CD4-positive, CD25-positive, alpha-beta regulatory T cell (primary cell): Measurements from ENCODE around the gene PNRC2. TPM values are rescaled to one million over a fixed set of nuclear protein-coding genes. Genes with fewer than 3 reads are reported as not detected.

Source experiments
- ATAC-seq, 2 donors: fragments of 150-1000 bp; cut with Tn5 transposase; one replicate each; pipeline ENCODE4 v1.10.0; 2021; ENCODE audit warnings: low read depth in 2 of 2, moderate number of reproducible peaks in 2 of 2, moderate library complexity in 1 of 2
- DNase-seq, 3 donors: peaks; one replicate each; pipeline versions ENCODE4 v3.0.0 to v3.0.0-alpha.2; 2012 to 2022; ENCODE audit warnings: mixed read lengths in 1 of 3
- H3K27ac ChIP-seq: one replicate; pipeline ENCODE4 v1.7.0; 2013; ENCODE audit warnings: mild to moderate bottlenecking, low read length; ENCODE audit not compliant: insufficient read depth, poor library complexity, severe bottlenecking
- H3K27me3 ChIP-seq: one replicate; pipeline ENCODE4 v1.7.0; 2013; ENCODE audit warnings: low read length; ENCODE audit not compliant: control insufficient read depth, insufficient read depth
- H3K36me3 ChIP-seq: one replicate; pipeline ENCODE4 v1.7.0; 2013; ENCODE audit warnings: mild to moderate bottlenecking, low read length, moderate library complexity; ENCODE audit not compliant: control insufficient read depth, insufficient read depth
- H3K4me1 ChIP-seq: 2 replicates; pipeline ENCODE4 v1.7.0; 2013; ENCODE audit warnings: mild to moderate bottlenecking, low read length; ENCODE audit not compliant: insufficient read depth, control insufficient read depth, poor library complexity, severe bottlenecking
- H3K4me3 ChIP-seq: one replicate; pipeline ENCODE4 v1.7.0; 2013; ENCODE audit warnings: low read depth, mild to moderate bottlenecking, low read length, moderate library complexity
- H3K9me3 ChIP-seq, 2 experiments: 1 replicate in 1 of 2; 2 replicates in 1 of 2; pipeline ENCODE4 v1.7.0; 2013; ENCODE audit warnings: low read length in 2 of 2, mild to moderate bottlenecking in 1 of 2, moderate library complexity in 1 of 2; ENCODE audit not compliant: control insufficient read depth in 2 of 2
- H3K27ac Mint-ChIP-seq, 3 donors: one replicate each; pipeline ENCODE4 v1.8.0; 2020 to 2022; ENCODE audit warnings: mild to moderate bottlenecking in 3 of 3, mixed read lengths in 3 of 3, moderate library complexity in 2 of 3
- H3K27me3 Mint-ChIP-seq: one replicate; pipeline ENCODE4 v1.8.0; 2022; ENCODE audit warnings: mild to moderate bottlenecking, mixed read lengths
- H3K36me3 Mint-ChIP-seq: one replicate; pipeline ENCODE4 v1.8.0; 2020; ENCODE audit warnings: mixed read lengths
- H3K4me1 Mint-ChIP-seq, 4 donors: one replicate each; pipeline ENCODE4 v1.8.0; 2020 to 2022; ENCODE audit warnings: mixed read lengths in 4 of 4, mild to moderate bottlenecking in 1 of 4
- H3K4me3 Mint-ChIP-seq, 4 donors: one replicate each; pipeline ENCODE4 v1.8.0; 2020 to 2022; ENCODE audit warnings: mild to moderate bottlenecking in 4 of 4, mixed read lengths in 4 of 4, moderate library complexity in 3 of 4
- H3K9me3 Mint-ChIP-seq, 7 donors: one replicate each; pipeline ENCODE4 v1.8.0; 2020 to 2022; ENCODE audit warnings: mixed read lengths in 7 of 7, mild to moderate bottlenecking in 3 of 7, moderate library complexity in 2 of 7
- polyA plus RNA-seq, 4 donors: library from polyadenylated mRNA; unstranded; fragments of 300-500 nt; fragmentation: Illumina TruSeq; gene quantifications; one replicate each; pipeline ENCODE4 v1.2.3, GENCODE V29; 2021
- total RNA-seq: library from RNA; stranded (reverse); gene quantifications from one replicate; pipeline ENCODE4 v1.2.3, GENCODE V29; 2022

The PNRC2 gene
- total and polyA plus RNA-seq, 5 donors from 2014 or later = 123 to 149 (median 137) TPM

DNA sequence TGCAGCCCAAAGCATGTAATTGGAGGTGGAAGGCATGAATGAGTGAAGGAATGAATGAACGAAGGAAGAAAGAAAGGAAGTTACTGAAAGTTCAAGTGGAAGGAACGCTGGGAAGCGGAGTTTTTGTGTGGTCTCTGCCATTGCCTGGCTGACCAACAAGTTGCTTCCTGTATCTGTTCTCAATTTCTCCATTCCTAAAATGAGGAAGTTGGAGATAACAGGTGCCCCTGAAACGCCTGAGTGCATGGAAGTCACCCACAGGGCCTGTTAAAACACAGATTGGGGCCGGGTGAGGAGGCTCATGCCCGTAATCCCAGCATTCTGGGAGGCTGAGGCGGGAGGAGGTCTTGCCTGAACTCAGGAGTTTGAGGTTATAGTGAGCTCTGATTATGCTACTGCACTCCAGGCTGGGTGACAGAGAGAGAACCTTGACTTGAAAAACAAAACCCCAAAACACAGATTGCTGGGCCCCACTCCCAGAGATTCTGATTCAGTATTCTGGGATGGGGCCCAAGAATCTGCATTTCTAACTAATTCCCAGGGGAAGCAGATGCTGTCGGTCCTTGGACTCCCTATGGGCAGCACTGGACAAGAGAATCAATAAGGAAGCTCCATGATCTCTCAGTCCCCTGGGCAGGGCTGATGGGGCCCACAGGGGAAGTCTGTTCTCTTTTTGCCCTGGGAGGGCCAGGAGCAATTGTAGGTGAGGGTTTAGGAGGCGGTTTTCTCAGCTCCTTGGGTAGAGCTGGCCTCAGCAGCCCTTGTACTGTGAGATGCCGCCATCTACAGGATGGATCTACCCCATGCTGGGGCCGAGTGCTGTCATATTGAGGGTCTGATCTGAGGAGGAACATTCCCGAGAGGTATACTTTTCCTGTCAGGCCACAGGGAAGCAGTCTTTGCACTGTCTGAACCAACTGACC lies 43.2 kb upstream of the PNRC2 start:
- Histone ChIP-seq H3K27me3 (no peaks in the 10 kb centered on the region), H3K4me1 (peaks cover 13% of the 10 kb centered on the region), H3K27ac (no peak overlapping the region), H3K4me3 (no peak overlapping the region), H3K9me3 (no peaks in the 10 kb centered on the region), H3K36me3 (no peaks in the 10 kb centered on the region)
- peaks cover 0 to 35% (median 13%) of the 10 kb centered on the region in 4 donors for H3K4me1 Mint-ChIP-seq
- H3K27ac Mint-ChIP-seq = no peak overlapping the region
- peaks cover 5% of the 10 kb centered on the region for H3K27me3 Mint-ChIP-seq
- DNase-seq (peak; percentile 11 to 65 (median 43)), ATAC-seq (peak; percentile 70 to 74)
- no peak overlapping the region for H3K4me3 Mint-ChIP-seq
- H3K36me3 Mint-ChIP-seq = no peaks in the 10 kb centered on the region
- H3K9me3 Mint-ChIP-seq = no peaks in the 10 kb centered on the region

DNA sequence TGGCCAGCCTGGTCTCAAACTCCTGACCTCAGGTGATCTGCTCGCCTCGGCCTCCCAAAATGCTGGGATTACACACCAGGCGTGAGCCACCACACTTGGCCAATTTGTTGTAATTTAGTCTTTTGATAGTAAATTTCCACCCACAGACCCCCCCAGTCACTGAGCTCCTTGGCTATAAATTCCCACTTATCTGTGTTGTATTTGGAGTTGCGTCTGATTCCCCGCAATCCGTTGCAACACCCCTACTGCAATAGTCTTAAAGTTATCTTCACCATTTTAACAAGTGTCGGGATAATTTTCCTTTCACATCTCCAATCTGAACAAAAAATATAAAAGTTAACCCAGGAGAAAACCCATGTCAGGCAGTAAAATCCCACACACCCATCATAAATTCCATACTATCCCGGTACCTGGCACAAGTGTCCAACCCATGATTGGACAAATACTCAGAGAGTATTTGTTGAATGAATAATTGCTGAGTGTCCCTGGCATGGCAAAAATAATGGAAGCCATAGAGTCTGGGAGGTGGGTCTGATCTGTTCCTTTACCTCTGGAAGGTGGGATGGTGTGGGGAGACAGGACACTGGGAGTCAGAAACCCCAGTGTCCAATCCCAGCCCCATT lies 37.2 kb upstream of the PNRC2 start:
- Histone ChIP-seq H3K4me3 (no peak overlapping the region), H3K27ac (no peak overlapping the region), H3K4me1 (peaks cover 3% of the 10 kb centered on the region), H3K9me3 (no peaks in the 10 kb centered on the region), H3K36me3 (no peaks in the 10 kb centered on the region), H3K27me3 (peaks cover under 1% of the 10 kb centered on the region)
- Mint-ChIP-seq H3K4me1 (peaks cover 0 to 7% (median 3%) of the 10 kb centered on the region in 4 donors), H3K27me3 (peaks cover 5% of the 10 kb centered on the region), H3K4me3 (no peak overlapping the region), H3K36me3 (no peaks in the 10 kb centered on the region), H3K9me3 (peaks cover 0 to under 1% (median 0%) of the 10 kb centered on the region in 7 donors), H3K27ac (no peak overlapping the region)
- no peak for DNase-seq
- no peak for ATAC-seq

DNA sequence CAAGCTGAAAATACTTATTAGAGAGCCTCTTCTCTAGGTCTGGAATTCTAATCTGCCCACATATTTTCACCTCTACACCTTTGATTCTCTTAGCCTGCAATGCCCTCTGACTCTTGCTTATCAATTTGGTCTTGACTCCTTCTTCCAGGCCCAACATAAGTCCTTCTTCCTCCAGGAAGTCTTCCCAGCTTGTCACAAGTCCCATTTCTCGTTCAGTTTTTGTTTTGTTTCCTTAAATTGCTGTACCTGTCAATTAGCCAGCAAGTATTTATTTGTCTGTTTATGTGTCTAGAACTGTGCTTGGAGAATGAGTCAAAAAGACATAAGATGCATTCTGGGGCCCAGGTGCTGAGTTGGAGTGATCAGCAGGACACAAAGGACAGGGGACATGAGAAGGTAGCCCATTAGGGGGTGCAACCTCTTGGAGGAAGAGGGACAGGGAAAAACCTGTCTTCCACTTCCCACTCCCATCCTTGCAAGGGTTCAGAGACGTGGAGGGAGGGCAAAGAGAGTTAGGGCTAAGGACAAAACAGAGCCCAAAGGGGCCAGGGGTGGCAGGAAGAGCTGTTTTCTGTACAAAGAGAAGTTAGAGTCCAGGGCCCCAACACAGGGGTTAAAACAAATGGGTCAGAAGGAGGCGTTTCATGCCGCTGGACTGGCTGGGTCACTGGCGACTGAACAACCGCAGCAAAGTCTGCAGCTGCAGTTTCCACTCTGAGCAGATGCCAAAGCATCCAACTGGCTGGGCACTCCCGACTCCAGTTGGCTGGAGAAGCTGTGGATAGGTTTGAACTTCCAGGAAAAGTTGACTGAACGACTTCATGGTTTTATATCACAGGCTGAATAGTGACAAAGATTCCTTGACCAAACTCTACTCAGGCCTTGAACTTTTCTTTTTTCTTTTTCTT lies 35.8 kb upstream of the PNRC2 start:
- Mint-ChIP-seq H3K27me3 (peaks cover 5% of the 10 kb centered on the region), H3K4me3 (no peak overlapping the region), H3K36me3 (no peaks in the 10 kb centered on the region), H3K4me1 (peaks cover 0 to 7% (median 3%) of the 10 kb centered on the region in 4 donors), H3K9me3 (peaks cover 0 to 4% (median 0%) of the 10 kb centered on the region in 7 donors), H3K27ac (no peak overlapping the region)
- H3K4me1 ChIP-seq = peaks cover 3% of the 10 kb centered on the region
- no peak overlapping the region for H3K4me3 ChIP-seq
- H3K9me3 ChIP-seq = no peaks in the 10 kb centered on the region
- H3K27me3 ChIP-seq = peaks cover 2% of the 10 kb centered on the region
- ATAC-seq = no peak
- no peak overlapping the region for H3K27ac ChIP-seq
- no peaks in the 10 kb centered on the region for H3K36me3 ChIP-seq
- no peak for DNase-seq

DNA sequence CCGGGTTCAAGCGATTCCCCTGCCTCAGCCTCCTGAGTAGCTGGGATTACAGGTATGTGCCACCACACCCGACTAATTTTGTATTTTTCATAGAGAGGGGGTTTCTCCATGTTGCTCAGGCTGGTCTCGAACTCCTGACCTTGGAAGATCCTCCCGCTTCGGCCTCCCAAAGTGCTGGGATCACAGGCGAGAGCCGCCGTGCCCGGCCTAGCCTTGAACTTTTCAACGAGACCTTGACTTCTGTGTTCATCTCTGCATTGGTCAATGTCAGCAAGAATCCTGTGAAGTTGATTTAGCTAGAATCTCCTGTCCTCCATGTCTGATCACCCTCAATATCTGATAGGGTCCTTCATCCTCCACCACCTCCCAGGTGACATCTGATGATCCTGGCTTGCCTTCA lies 35.0 kb upstream of the PNRC2 start:
- Mint-ChIP-seq H3K27me3 (peaks cover 5% of the 10 kb centered on the region), H3K27ac (no peak overlapping the region), H3K4me3 (no peak overlapping the region), H3K9me3 (peaks cover 0 to 4% (median 0%) of the 10 kb centered on the region in 7 donors), H3K4me1 (peaks cover 0 to 7% (median 4%) of the 10 kb centered on the region in 4 donors), H3K36me3 (no peaks in the 10 kb centered on the region)
- Histone ChIP-seq H3K27ac (no peak overlapping the region), H3K36me3 (no peaks in the 10 kb centered on the region), H3K4me3 (no peak overlapping the region), H3K4me1 (peaks cover 3% of the 10 kb centered on the region), H3K9me3 (no peaks in the 10 kb centered on the region), H3K27me3 (peaks cover 4% of the 10 kb centered on the region)
- ATAC-seq = no peak
- no peak for DNase-seq

DNA sequence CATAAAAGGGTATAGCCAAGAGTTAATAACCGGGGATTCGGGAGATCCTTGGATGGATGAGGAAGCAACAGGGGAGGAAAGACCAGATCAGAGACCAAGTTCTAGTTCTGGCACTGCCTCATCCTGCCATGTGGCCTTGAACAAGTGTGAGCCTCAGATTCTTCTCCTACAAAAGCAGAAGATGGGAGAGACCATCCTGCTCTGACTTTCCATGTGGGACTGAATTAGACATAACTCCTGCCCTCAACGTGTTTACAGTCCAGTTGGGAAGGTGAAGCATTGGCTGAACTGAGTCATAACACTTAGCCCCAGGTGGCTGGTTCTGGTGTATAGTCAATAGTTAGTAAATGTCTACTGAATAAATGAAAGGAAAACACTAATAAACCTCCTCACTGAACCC lies 34.3 kb upstream of the PNRC2 start:
- H3K9me3 ChIP-seq = no peaks in the 10 kb centered on the region
- no peak for DNase-seq
- no peak for ATAC-seq
- H3K4me1 Mint-ChIP-seq = peaks cover 0 to 2% (median under 1%) of the 10 kb centered on the region in 4 donors
- H3K36me3 ChIP-seq = no peaks in the 10 kb centered on the region
- no peaks in the 10 kb centered on the region for H3K36me3 Mint-ChIP-seq
- H3K4me3 Mint-ChIP-seq = no peak overlapping the region
- peaks cover 8% of the 10 kb centered on the region for H3K27me3 Mint-ChIP-seq
- H3K27me3 ChIP-seq = peaks cover 4% of the 10 kb centered on the region
- H3K4me1 ChIP-seq = no peaks in the 10 kb centered on the region
- no peak overlapping the region for H3K27ac ChIP-seq
- no peak overlapping the region for H3K27ac Mint-ChIP-seq
- H3K9me3 Mint-ChIP-seq = peaks cover 0 to 4% (median 0%) of the 10 kb centered on the region in 7 donors
- no peak overlapping the region for H3K4me3 ChIP-seq

DNA sequence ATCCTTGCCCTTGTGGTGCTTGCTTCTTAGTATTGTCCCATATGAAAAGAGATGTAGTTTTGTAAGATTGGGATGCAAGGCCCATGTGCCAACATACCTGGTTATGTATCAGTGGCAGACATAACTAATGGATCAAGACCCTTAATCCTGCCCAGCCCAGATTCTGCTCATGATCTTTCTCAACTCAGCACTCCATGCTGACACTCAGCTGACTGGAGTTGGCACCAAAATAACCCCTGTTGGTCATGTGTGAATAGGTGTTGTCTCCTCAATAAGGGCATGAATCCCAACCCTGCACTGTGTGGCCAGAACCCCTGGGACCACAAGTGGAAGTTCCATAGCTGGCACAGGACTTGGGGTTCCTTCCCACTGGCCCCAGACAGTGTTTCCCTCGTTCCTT lies 32.5 kb upstream of the PNRC2 start:
- Histone ChIP-seq H3K4me3 (no peak overlapping the region), H3K36me3 (no peaks in the 10 kb centered on the region), H3K27me3 (peaks cover 4% of the 10 kb centered on the region), H3K9me3 (no peaks in the 10 kb centered on the region), H3K27ac (no peak overlapping the region), H3K4me1 (no peaks in the 10 kb centered on the region)
- Mint-ChIP-seq H3K9me3 (peaks cover 0 to 4% (median 0%) of the 10 kb centered on the region in 7 donors), H3K27ac (no peak overlapping the region), H3K4me1 (peaks cover 0 to 2% (median 0%) of the 10 kb centered on the region in 4 donors), H3K27me3 (peaks cover 17% of the 10 kb centered on the region), H3K4me3 (no peak overlapping the region), H3K36me3 (no peaks in the 10 kb centered on the region)
- ATAC-seq (no peak), DNase-seq (no peak)

DNA sequence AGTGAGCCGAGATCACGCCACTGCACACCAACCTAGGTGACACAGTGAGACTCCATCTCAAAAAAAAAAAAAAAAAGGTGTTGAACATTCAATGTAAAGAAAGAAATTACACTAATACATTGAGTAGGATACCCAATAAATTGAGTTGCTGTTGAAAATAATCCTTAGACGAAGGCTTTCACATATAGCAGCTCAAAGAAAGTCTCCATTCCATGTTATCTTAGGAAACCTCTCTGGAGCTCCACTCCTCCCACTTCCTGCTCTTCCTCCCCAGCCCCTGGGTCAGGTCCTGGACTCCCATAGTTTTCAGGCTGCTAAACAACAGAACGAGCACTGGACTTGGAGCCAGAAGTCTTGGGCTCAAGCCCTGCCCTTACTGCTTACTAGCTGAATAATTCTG lies 30.8 kb upstream of the PNRC2 start:
- ATAC-seq = no peak
- no peak overlapping the region for H3K27ac ChIP-seq
- no peak overlapping the region for H3K4me3 ChIP-seq
- Mint-ChIP-seq H3K4me3 (no peak overlapping the region), H3K36me3 (no peaks in the 10 kb centered on the region), H3K27me3 (peaks cover 17% of the 10 kb centered on the region), H3K4me1 (peaks cover 0 to 2% (median 0%) of the 10 kb centered on the region in 4 donors), H3K9me3 (peaks cover 0 to 4% (median 0%) of the 10 kb centered on the region in 7 donors), H3K27ac (no peak overlapping the region)
- no peak for DNase-seq
- no peaks in the 10 kb centered on the region for H3K36me3 ChIP-seq
- H3K9me3 ChIP-seq = no peaks in the 10 kb centered on the region
- peaks cover 4% of the 10 kb centered on the region for H3K27me3 ChIP-seq
- H3K4me1 ChIP-seq = no peaks in the 10 kb centered on the region
